PC-3 (cell line): ENCODE results near the gene ZDHHC7. TPM values are rescaled to one million over a fixed set of nuclear protein-coding genes. Genes with fewer than 3 reads are reported as not detected.

Experiments
- ATAC-seq: fragments of 200-7000 bp; cut with Tn5 transposase; 2 replicates; pipeline ENCODE4 v1.9.1; 2020; ENCODE audit warnings: mild to moderate bottlenecking, moderate library complexity
- BruUV-seq: library from RNA; stranded (reverse); fragments of 400-500 nt; replicated peaks from 2 replicates; lab custom pipeline; 2021; lab: Mats Ljungman, UMichigan
- CTCF ChIA-PET: fragments of 300-600 bp; sonication (Branson Sonifier 250); formaldehyde crosslinking; loops from one replicate; lab custom pipeline; 2022; ENCODE audit warnings: antibody characterized with exemption; lab: Charles Lee
- POLR2A ChIA-PET: fragments of 300-600 bp; sonication (Branson Sonifier 250); formaldehyde crosslinking; loops from one replicate; lab custom pipeline; 2022; ENCODE audit warnings: antibody characterized with exemption; ENCODE audit not compliant: unreplicated experiment; lab: Charles Lee
- DNase-seq: peaks from one replicate; pipeline ENCODE4 v3.0.0-alpha.2; 2015
- H2AFZ ChIP-seq: fragments of 300-600 bp; sonication (generic); 2 replicates; pipeline ENCODE4 v1.6.0; 2016; ENCODE audit warnings: antibody characterized with exemption, low read length
- H3F3A ChIP-seq: fragments of 300-600 bp; sonication (generic); one replicate; pipeline ENCODE4 v1.6.0; 2017; ENCODE audit warnings: antibody characterized with exemption, low read length, control low read depth, mild to moderate bottlenecking; ENCODE audit not compliant: unreplicated experiment
- H3K27ac ChIP-seq: fragments of 300-600 bp; sonication (generic); 2 replicates; pipeline ENCODE4 v1.5.1; 2016; ENCODE audit warnings: mild to moderate bottlenecking, low read length
- H3K27me3 ChIP-seq: fragments of 300-600 bp; sonication (generic); 2 replicates; pipeline ENCODE4 v1.6.1; 2016; ENCODE audit warnings: low read length, mixed read lengths
- H3K36me3 ChIP-seq: fragments of 300-600 bp; sonication (generic); 2 replicates; pipeline ENCODE4 v1.6.1; 2016; ENCODE audit warnings: low read depth, mixed run types, low read length, mixed read lengths
- H3K4me1 ChIP-seq: fragments of 300-600 bp; sonication (generic); 2 replicates; pipeline ENCODE4 v1.5.1; 2016; ENCODE audit warnings: low read length; ENCODE audit not compliant: insufficient read depth
- H3K4me2 ChIP-seq: fragments of 300-600 bp; sonication (generic); 2 replicates; pipeline ENCODE4 v1.6.0; 2016; ENCODE audit warnings: low read length
- H3K4me3 ChIP-seq: fragments of 300-600 bp; sonication (generic); 2 replicates; pipeline ENCODE4 v1.5.1; 2016; ENCODE audit warnings: mild to moderate bottlenecking, low read length, mixed read lengths
- H3K79me2 ChIP-seq: fragments of 300-600 bp; sonication (generic); 2 replicates; pipeline ENCODE4 v1.6.1; 2017; ENCODE audit warnings: low read length, mixed read lengths
- H3K9ac ChIP-seq: fragments of 300-600 bp; sonication (generic); 2 replicates; pipeline ENCODE4 v1.6.0; 2016; ENCODE audit warnings: mild to moderate bottlenecking, low read length
- H3K9me2 ChIP-seq: fragments of 300-600 bp; sonication (generic); replicated peaks from 2 replicates; pipeline ENCODE4 v1.6.1; 2016; ENCODE audit warnings: mixed run types, low read length, mixed read lengths
- H3K9me3 ChIP-seq: fragments of 300-600 bp; sonication (generic); 2 replicates; pipeline ENCODE4 v1.6.1; 2016; ENCODE audit warnings: low read length, mixed read lengths
- H4K20me1 ChIP-seq: fragments of 300-600 bp; sonication (generic); 2 replicates; pipeline ENCODE4 v1.6.1; 2016; ENCODE audit warnings: low read length, mixed read lengths
- CTCF ChIP-seq: fragments of 300-600 bp; sonication (generic); conservative IDR thresholded peaks from 2 replicates; pipeline ENCODE4 v1.5.1; 2017; ENCODE audit warnings: antibody characterized with exemption, low read depth, mild to moderate bottlenecking, low read length
- EZH2 ChIP-seq: fragments of 300-600 bp; sonication (generic); IDR thresholded peaks from one replicate; pipeline ENCODE4 v1.6.1; 2017; ENCODE audit warnings: antibody characterized with exemption, mild to moderate bottlenecking, low read length; ENCODE audit not compliant: unreplicated experiment
- EZH2phosphoT487 ChIP-seq: fragments of 300-600 bp; sonication (generic); IDR thresholded peaks from 2 replicates; pipeline ENCODE4 v1.6.1; 2018; ENCODE audit warnings: mild to moderate bottlenecking, antibody characterized with exemption, low read length, borderline replicate concordance
- intact Hi-C: fragments of 100-400 bp; cut with micrococcal nuclease; formaldehyde crosslinking; loops from 2 replicates; pipeline ENCODE4 v1.9.0; 2023
- total RNA-seq: library from RNA; depleted of rRNA; stranded (reverse); fragments of >200 nt; gene quantifications from 2 replicates; pipeline ENCODE4 v1.2.3, GENCODE V29; 2014

Gene ZDHHC7
- total RNA-seq, 1 experiment from 2014 or later, result 42.1 TPM

GRCh38 chr16:85006639-85007038, 4.7 kb downstream of the ZDHHC7 start:
- no TSS peak for BruUV-seq
- TF ChIP-seq CTCF (no peak), EZH2 (no peak), EZH2phosphoT487 (no peak)
- POLR2A ChIA-PET, result no interaction called here

GRCh38 chr16:85005285-85006069, 5.9 kb downstream of the ZDHHC7 start:
- TF ChIP-seq CTCF (no peak), EZH2 (no peak), EZH2phosphoT487 (no peak)
- DNase-seq (no peak), ATAC-seq (no peak; the same call in 1 of the 2 replicates)
- peaks cover 99% of the 10 kb centered on the region for H3K79me2 ChIP-seq
- H3K4me1 ChIP-seq, result peaks cover 42% of the 10 kb centered on the region
- H3F3A ChIP-seq, result no peaks in the 10 kb centered on the region
- H3K9ac ChIP-seq, result no peak overlapping the region
- ChIA-PET POLR2A (interaction anchor here (0.6 kb wide), 2 partner anchors 11 to 16 kb away, joined by 3 read pairs; no protein-coding TSS in a partner anchor), CTCF (interaction anchor here (0.6 kb wide), 2 partner anchors 22 to 38 kb away, joined by 3 to 10 read pairs; partner anchors contain the start of gene KIAA0513)
- intact Hi-C loops, result no loop called here
- no peaks in the 10 kb centered on the region for H3K27me3 ChIP-seq
- peak overlapping the region; percentile 67 for H3K4me2 ChIP-seq
- H3K27ac ChIP-seq, result peak overlapping the region; percentile 51
- no peaks in the 10 kb centered on the region for H3K9me2 ChIP-seq
- H3K9me3 ChIP-seq, result no peaks in the 10 kb centered on the region
- H3K36me3 ChIP-seq, result peaks cover 3% of the 10 kb centered on the region; the same call in 1 of the 2 replicates
- BruUV-seq, result no TSS peak
- H3K4me3 ChIP-seq, result peak overlapping the region; percentile 26; the same call in 1 of the 2 replicates
- no peak overlapping the region for H2AFZ ChIP-seq
- 0 out of 2 replicates have a peak, but pooled peaks cover 7% of the 10 kb centered on the region for H4K20me1 ChIP-seq

More at GRCh38 chr16:85006639-85007038, 4.7 kb downstream of the ZDHHC7 start:
- intact Hi-C loops, result no loop called here
- Histone ChIP-seq H2AFZ (no peak overlapping the region), H3K79me2 (peaks cover 93% of the 10 kb centered on the region), H3K9ac (no peak overlapping the region), H3K4me3 (no peak overlapping the region), H3K4me2 (no peak overlapping the region), H3K9me2 (no peaks in the 10 kb centered on the region), H3F3A (no peaks in the 10 kb centered on the region), H3K9me3 (no peaks in the 10 kb centered on the region), H3K27me3 (no peaks in the 10 kb centered on the region), H3K4me1 (peaks cover 32% of the 10 kb centered on the region), H3K36me3 (peaks cover 3% of the 10 kb centered on the region; the same call in 1 of the 2 replicates), H4K20me1 (0 out of 2 replicates have a peak, but pooled peaks cover 8% of the 10 kb centered on the region), H3K27ac (no peak overlapping the region)
- CTCF ChIA-PET, result no interaction called here
- no peak for ATAC-seq
- DNase-seq, result no peak
